Epithelial cell of esophagus (primary cell): Measurements from ENCODE around the gene MCUR1.
"Not testable (repeated sequence)": the region's sequence is repeated elsewhere in the genome, so short reads cannot be mapped to it uniquely, and the experiment has no call there.

Source experiments
- DNase-seq: peaks from one replicate; pipeline ENCODE4 v3.0.0; 2010; ENCODE audit warnings: low read depth
- H3K4me3 ChIP-seq: 2 replicates; pipeline ENCODE4 v1.5.1; 2011; ENCODE audit warnings: mild to moderate bottlenecking, low read length, control low read depth
- CTCF ChIP-seq: IDR thresholded peaks from 2 replicates; pipeline ENCODE4 v1.5.1; 2011; ENCODE audit warnings: low read depth, mild to moderate bottlenecking, low read length, control low read depth, inconsistent platforms; ENCODE audit not compliant: insufficient read depth; ENCODE audit errors: missing control alignments

MCUR1 gene

GRCh38 chr6:13814176-13814937 is at the start of gene MCUR1:
MCUR1 (minus strand) TSS chr6:13814557; CDS start chr6:13814429, 128 bp downstream.
- DNase-seq, result peak; percentile 84
- no peak for TF ChIP-seq CTCF
- H3K4me3 ChIP-seq, result peak within 1 kb of the TSS; percentile 73

DNA sequence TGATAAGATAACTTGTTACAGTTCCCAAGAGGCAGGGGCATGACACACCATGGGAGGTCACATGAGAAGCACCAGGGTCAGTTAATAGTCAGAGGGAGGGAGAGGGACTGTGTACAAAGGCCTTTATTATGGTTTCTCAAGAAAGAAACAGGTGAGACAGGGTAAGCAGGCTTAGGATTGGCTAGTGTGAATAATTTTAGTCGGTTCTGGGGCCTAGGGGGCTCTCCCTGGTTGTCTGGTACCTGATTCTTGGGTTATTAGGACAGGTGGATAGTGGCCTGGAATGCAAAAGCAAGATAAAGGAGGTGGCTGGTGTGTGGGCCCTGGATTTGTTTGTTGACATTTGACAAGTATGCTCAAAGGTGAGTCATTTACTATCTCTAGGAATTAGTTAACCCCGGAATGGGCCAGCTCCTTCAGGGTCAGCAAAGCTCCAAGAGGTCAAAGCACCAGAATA is 49.4 kb upstream of the MCUR1 start:
- TF ChIP-seq CTCF, result no peak
- no peak overlapping the region for H3K4me3 ChIP-seq
- DNase-seq, result no peak

DNA sequence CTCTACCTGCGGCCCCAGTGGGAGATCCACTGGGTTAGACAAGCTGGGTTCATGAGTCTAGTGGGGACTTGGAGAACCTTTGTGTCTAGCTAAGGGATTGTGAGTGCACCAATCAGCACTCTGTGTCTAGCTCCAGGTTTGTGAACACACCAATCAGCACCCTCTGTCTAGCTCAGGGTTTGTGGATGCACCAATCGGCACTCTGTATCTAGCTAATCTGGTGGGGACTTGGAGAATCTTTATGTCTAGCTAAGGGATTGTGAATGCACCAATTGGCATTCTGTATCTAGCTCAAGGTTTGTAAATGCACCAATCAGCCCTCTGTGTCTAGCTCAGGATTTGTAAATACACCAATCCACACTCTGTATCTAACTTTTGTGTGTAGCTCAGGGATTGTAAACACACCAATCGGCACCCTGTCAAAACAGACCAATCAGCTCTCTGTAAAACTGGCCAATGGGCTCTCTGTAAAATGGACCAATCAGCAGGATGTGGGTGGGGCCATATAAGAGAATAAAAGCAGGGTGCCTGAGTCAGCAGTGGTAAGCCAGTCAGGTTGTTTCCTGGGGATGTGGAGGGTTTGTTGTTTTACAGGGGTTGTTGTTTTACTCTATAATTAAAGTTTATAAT is 46.3 kb upstream of the MCUR1 start:
- not testable (repeated sequence) for H3K4me3 ChIP-seq, DNase-seq

DNA sequence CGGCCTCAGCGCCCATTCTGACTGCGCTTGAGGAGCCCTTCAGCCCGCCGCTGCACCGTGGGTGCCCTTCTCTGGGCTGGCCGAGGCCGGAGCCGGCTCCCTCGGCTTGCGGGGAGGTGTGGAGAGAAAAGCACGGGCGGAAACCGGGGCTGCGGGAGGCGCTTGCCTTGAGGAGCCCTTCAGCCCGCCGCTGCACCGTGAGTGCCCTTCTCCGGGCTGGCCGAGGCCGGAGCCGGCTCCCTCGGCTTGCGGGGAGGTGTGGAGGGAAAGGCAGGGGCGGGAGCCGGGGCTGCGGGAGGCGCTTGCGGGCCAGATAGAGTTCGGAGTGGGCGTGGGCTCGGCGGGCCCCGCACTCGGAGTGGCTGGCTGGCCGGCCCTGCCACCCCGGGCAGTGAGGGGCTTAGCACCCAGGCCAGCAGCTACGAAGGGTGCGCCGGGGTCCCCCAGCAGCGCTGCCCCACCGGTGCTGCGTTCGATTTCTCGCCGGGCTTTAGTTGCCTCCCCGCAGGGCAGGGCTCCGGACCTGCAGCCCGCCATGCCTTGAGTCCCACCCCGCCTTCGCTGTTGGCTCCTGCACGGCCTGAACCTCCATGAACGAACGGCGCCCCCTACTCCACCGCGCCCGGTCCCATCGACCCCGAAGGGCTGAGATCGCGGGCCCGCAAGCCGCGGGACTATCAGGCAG is 45.7 kb upstream of the MCUR1 start:
- DNase-seq, result no peak
- TF ChIP-seq CTCF, result no peak
- H3K4me3 ChIP-seq, result peak overlapping the region; percentile 21

- no peak for DNase-seq
- H3K4me3 ChIP-seq, result no peak overlapping the region
- no peak for TF ChIP-seq CTCF
Observed at GRCh38 chr6:13854716-13855250, 40.4 kb upstream of the MCUR1 start.

GRCh38 chr6:13853871-13854270 is 39.5 kb upstream of the MCUR1 start:
- TF ChIP-seq CTCF, result no peak
- no peak overlapping the region for H3K4me3 ChIP-seq
- DNase-seq, result no peak

DNA sequence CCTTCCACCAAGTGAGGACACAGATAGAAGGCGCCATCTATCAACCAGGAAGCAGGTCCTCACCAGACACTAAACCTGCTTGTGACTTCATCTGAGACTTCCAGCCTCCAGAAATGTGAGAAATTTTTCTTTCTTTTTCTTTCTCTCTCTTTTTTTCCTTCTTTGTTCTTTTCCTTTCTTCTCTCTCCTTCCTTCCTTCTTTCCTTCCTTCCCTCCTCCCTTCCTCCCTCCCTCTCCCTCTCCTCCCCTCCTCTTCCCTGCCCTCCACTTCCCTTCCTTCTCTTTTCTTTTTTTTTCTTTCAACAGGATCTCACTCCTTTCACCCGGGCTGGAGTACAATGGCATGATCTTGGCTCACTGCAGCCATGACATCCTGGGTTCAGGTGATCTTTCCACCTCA is 37.4 kb upstream of the MCUR1 start:
- TF ChIP-seq CTCF, result no peak
- no peak for DNase-seq
- H3K4me3 ChIP-seq, result no peak overlapping the region
